Activated naive CD4-positive, alpha-beta T cell treated with anti-CD3 and anti-CD28 coated beads, Interleukin-2, amount 50 U/mL, for 24 hours (primary cell): Measurements from ENCODE around the gene ZMAT3.

Experiments
- H3K27ac Mint-ChIP-seq: one replicate; pipeline ENCODE4 v1.8.0; 2021; ENCODE audit warnings: mild to moderate bottlenecking, mixed read lengths
- H3K27me3 Mint-ChIP-seq: one replicate; pipeline ENCODE4 v1.8.0; 2021; ENCODE audit warnings: mixed read lengths
- H3K36me3 Mint-ChIP-seq: one replicate; pipeline ENCODE4 v1.8.0; 2021; ENCODE audit warnings: mixed read lengths
- H3K4me1 Mint-ChIP-seq: one replicate; pipeline ENCODE4 v1.8.0; 2021; ENCODE audit warnings: mixed read lengths
- H3K4me3 Mint-ChIP-seq: one replicate; pipeline ENCODE4 v1.8.0; 2021; ENCODE audit warnings: mild to moderate bottlenecking, mixed read lengths
- H3K9me3 Mint-ChIP-seq: one replicate; pipeline ENCODE4 v1.8.0; 2021; ENCODE audit warnings: mixed read lengths

The ZMAT3 gene

GRCh38 chr3:179016979-179017670 is 54.5 kb downstream of the ZMAT3 start:
- Mint-ChIP-seq H3K27ac (peak overlapping the region; percentile 77), H3K9me3 (no peaks in the 10 kb centered on the region), H3K36me3 (no peaks in the 10 kb centered on the region), H3K4me1 (peaks cover 53% of the 10 kb centered on the region), H3K27me3 (no peaks in the 10 kb centered on the region), H3K4me3 (peak overlapping the region; percentile 15)

- no peak overlapping the region for H3K27ac Mint-ChIP-seq
- no peak overlapping the region for H3K4me3 Mint-ChIP-seq
- no peaks in the 10 kb centered on the region for H3K36me3 Mint-ChIP-seq
- H3K27me3 Mint-ChIP-seq = no peaks in the 10 kb centered on the region
- peaks cover 40% of the 10 kb centered on the region for H3K4me1 Mint-ChIP-seq
- no peaks in the 10 kb centered on the region for H3K9me3 Mint-ChIP-seq
Observed at GRCh38 chr3:179015551-179016020, 56.0 kb downstream of the ZMAT3 start.

DNA sequence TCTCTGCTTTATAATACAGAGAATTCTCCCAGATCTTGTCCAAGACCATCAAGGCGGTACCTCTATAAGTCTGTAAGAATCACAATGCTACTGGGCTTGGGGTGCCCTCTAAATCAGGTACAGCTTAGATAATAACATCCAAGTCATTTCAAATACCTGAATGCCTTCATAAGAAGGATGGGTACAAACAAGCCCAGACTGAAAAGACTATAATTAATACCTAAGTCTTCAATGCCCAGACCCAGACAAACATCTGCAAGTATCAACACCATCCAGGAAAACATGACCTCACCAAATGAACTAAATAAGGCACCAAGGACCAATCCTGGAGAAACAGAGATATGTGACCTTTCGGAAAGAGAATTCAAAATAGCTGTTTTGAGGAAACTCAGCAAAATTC is 65.9 kb downstream of the ZMAT3 start:
- Mint-ChIP-seq H3K4me3 (no peak overlapping the region), H3K27me3 (no peaks in the 10 kb centered on the region), H3K36me3 (peaks cover 8% of the 10 kb centered on the region), H3K27ac (no peak overlapping the region), H3K9me3 (no peaks in the 10 kb centered on the region), H3K4me1 (no peaks in the 10 kb centered on the region)

DNA sequence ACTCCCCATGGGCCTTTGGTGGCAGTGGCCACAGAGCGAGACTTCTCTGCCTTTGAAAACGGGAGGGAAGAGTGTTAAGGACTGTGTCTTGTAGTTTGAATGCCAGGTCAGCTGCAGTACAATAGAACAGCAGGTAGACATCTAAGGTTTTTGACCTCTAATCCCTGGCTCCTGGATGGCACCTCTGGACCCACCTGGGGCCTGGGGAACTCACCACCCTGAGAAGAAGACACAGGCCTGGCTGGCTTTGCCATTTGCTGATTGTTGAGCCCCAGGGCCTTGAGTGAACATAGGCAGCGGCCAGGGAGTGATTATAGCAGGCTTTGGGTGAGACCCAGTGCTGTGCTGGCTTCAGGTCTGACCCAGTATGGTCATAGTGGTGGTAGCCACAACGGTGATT is 66.4 kb downstream of the ZMAT3 start:
- H3K36me3 Mint-ChIP-seq = peaks cover 9% of the 10 kb centered on the region
- no peak overlapping the region for H3K4me3 Mint-ChIP-seq
- H3K4me1 Mint-ChIP-seq = peaks cover 3% of the 10 kb centered on the region
- no peaks in the 10 kb centered on the region for H3K27me3 Mint-ChIP-seq
- no peaks in the 10 kb centered on the region for H3K9me3 Mint-ChIP-seq
- no peak overlapping the region for H3K27ac Mint-ChIP-seq

GRCh38 chr3:179000659-179001058 is 71.0 kb downstream of the ZMAT3 start:
- peaks cover 8% of the 10 kb centered on the region for H3K4me1 Mint-ChIP-seq
- no peak overlapping the region for H3K27ac Mint-ChIP-seq
- H3K36me3 Mint-ChIP-seq = peaks cover 20% of the 10 kb centered on the region
- H3K4me3 Mint-ChIP-seq = no peak overlapping the region
- no peaks in the 10 kb centered on the region for H3K27me3 Mint-ChIP-seq
- H3K9me3 Mint-ChIP-seq = no peaks in the 10 kb centered on the region

- H3K27ac Mint-ChIP-seq = peak overlapping the region; percentile 31
- no peaks in the 10 kb centered on the region for H3K9me3 Mint-ChIP-seq
- no peak overlapping the region for H3K4me3 Mint-ChIP-seq
- H3K27me3 Mint-ChIP-seq = no peaks in the 10 kb centered on the region
- H3K4me1 Mint-ChIP-seq = peaks cover 8% of the 10 kb centered on the region
- peaks cover 22% of the 10 kb centered on the region for H3K36me3 Mint-ChIP-seq
Observed at GRCh38 chr3:179000144-179000543, 71.5 kb downstream of the ZMAT3 start.

DNA sequence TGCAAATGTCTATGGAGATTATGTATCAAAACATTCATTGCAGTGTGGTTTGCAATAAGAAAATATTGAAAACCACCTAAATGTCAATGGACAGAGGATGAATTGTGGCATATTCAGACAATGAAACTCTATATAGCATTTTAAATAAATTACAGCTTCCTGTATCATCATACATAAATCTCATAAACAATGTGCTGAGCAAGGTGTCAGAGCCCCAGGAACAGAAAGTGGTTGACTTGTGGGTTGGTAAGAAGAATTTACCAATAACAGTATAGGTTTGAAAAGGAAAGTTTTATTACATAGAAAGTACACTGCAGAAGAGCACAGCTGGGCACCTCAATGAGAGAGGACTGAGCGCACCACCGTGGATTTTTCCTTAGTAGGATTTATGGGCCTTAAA is 75.2 kb downstream of the ZMAT3 start:
- H3K27ac Mint-ChIP-seq = no peak overlapping the region
- H3K27me3 Mint-ChIP-seq = no peaks in the 10 kb centered on the region
- H3K4me3 Mint-ChIP-seq = no peak overlapping the region
- H3K9me3 Mint-ChIP-seq = no peaks in the 10 kb centered on the region
- H3K4me1 Mint-ChIP-seq = peaks cover 8% of the 10 kb centered on the region
- peaks cover 34% of the 10 kb centered on the region for H3K36me3 Mint-ChIP-seq

- Mint-ChIP-seq H3K27ac (no peak overlapping the region), H3K4me1 (no peaks in the 10 kb centered on the region), H3K4me3 (no peak overlapping the region), H3K9me3 (peaks cover 15% of the 10 kb centered on the region), H3K36me3 (peaks cover 57% of the 10 kb centered on the region), H3K27me3 (no peaks in the 10 kb centered on the region)
Observed at GRCh38 chr3:178990293-178990692, 81.3 kb downstream of the ZMAT3 start.

- Mint-ChIP-seq H3K4me3 (no peak overlapping the region), H3K9me3 (peaks cover 15% of the 10 kb centered on the region), H3K4me1 (no peaks in the 10 kb centered on the region), H3K27me3 (no peaks in the 10 kb centered on the region), H3K27ac (no peak overlapping the region), H3K36me3 (peaks cover 58% of the 10 kb centered on the region)
Observed at GRCh38 chr3:178989821-178990220, 81.8 kb downstream of the ZMAT3 start.

DNA sequence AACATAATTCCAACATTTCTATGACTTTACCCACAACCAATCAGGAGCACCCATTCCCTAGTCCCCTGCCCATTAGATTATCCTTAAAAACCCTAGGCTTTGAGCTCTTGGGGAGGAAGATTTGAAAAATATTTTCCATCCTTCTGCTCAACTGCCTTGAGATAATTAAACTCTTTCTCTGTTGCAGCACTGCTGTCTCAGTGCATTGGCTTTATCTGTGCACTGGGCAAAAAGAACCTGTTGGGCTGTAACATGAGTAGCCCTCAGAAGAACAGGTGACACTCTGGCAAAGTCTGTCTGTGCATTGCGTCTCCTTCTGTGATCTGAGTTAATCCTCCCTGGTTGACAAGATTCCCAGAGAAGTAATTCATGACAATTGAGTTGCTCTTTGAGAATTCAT is 83.9 kb downstream of the ZMAT3 start:
- H3K9me3 Mint-ChIP-seq = peaks cover 15% of the 10 kb centered on the region
- no peak overlapping the region for H3K4me3 Mint-ChIP-seq
- H3K36me3 Mint-ChIP-seq = peaks cover 52% of the 10 kb centered on the region
- no peak overlapping the region for H3K27ac Mint-ChIP-seq
- H3K4me1 Mint-ChIP-seq = no peaks in the 10 kb centered on the region
- no peaks in the 10 kb centered on the region for H3K27me3 Mint-ChIP-seq

DNA sequence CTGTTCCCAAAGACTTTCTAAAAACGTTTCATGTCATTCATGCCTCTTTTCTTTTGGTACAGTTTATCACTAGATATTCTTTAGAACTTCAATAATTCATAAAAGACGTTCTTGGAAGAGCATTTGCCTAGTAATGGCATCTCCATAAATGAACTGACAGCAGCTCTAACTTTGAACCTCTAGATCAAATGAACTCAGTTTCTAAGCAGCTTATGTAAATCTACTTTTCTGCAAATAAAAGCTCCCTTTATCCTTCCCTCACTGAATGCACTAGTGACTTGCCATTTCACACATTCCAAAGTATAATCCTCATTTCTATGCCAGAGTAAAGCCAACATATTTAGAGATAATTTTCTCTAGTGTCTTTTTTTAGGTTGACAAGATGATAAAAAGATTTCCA is 85.2 kb downstream of the ZMAT3 start:
- H3K27me3 Mint-ChIP-seq = no peaks in the 10 kb centered on the region
- H3K4me1 Mint-ChIP-seq = no peaks in the 10 kb centered on the region
- peaks cover 46% of the 10 kb centered on the region for H3K36me3 Mint-ChIP-seq
- peaks cover 15% of the 10 kb centered on the region for H3K9me3 Mint-ChIP-seq
- no peak overlapping the region for H3K4me3 Mint-ChIP-seq
- H3K27ac Mint-ChIP-seq = no peak overlapping the region

DNA sequence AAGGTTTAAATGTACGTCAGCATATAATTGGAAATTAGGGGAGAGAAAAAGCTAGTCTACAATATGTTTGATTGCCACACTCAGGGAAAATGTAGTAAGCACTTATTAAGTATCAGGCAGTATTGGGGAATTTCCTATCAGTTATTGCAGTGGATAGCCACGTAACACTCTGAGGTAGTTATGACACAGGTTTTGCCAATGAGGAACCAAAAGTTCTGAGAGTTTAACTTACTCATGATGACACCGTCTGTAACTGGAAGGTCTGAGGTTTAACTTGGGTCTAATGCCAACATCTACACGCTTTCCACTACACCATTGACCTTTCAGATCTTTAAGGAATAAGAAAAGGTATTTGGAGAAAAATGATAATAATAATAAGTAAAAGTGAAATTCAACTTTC is 89.5 kb downstream of the ZMAT3 start:
- no peak overlapping the region for H3K4me3 Mint-ChIP-seq
- no peak overlapping the region for H3K27ac Mint-ChIP-seq

DNA sequence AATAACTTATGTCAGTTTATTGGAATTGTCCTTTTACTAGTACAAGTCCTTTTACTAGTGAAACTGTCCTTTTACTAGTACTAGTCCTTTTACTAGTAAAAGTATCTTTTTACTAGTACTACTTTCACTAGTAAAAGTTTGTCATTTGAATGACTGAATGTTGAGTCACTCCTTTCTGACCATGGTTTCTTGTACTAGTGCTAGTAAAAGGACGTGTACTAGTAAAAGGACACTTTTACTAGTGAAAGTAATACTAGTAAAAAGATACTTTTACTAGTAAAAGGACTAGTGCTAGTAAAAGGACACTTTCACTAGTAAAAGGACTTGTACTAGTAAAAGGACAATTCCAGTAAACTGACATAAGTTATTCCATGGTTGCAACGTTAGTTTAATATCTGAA is 96.3 kb downstream of the ZMAT3 start:
- H3K9me3 Mint-ChIP-seq = peaks cover 3% of the 10 kb centered on the region
- no peak overlapping the region for H3K27ac Mint-ChIP-seq
- peaks cover 15% of the 10 kb centered on the region for H3K36me3 Mint-ChIP-seq
- no peak overlapping the region for H3K4me3 Mint-ChIP-seq
- H3K27me3 Mint-ChIP-seq = no peaks in the 10 kb centered on the region
- H3K4me1 Mint-ChIP-seq = no peaks in the 10 kb centered on the region

More for the DNA sequence above, 89.5 kb downstream of the ZMAT3 start:
- Mint-ChIP-seq H3K9me3 (peaks cover 12% of the 10 kb centered on the region), H3K36me3 (peaks cover 21% of the 10 kb centered on the region), H3K4me1 (no peaks in the 10 kb centered on the region), H3K27me3 (no peaks in the 10 kb centered on the region)

- H3K4me3 Mint-ChIP-seq = no peak overlapping the region
- no peak overlapping the region for H3K27ac Mint-ChIP-seq
- no peaks in the 10 kb centered on the region for H3K9me3 Mint-ChIP-seq
- H3K36me3 Mint-ChIP-seq = peaks cover 15% of the 10 kb centered on the region
- H3K27me3 Mint-ChIP-seq = no peaks in the 10 kb centered on the region
- H3K4me1 Mint-ChIP-seq = peaks cover 14% of the 10 kb centered on the region
Observed at GRCh38 chr3:178971614-178972013, 100.0 kb downstream of the ZMAT3 start.

DNA sequence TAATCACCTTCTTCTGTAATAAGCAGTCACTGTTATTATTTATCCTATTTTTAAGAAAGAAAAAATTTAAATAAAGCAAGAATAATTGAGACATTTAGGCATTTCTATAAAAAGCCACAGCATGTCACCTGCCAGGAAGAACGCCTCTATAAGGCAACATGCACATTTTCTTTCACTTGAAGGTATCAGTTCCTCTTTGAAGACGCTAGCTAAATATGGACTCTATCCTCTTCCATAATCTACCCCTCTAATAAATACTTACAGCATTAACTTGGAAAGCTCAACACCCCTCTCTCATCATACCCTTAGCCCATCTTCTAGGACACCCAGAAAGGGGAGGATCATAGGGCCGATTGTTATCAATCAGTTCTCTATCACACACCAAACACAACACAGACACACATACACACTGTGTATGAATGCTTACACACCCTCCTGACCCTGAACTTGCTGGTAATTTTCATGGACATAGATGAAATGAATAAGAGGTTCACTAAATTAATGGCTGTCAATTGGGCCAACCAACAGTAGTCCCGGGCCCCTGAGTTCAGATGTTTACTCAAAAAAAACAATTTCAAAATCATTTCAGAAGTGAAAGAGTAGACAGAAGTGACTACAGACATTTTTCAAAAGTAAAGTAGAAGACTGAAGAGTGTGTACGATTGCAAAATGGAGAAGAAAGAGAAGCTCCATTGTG is 102.5 kb downstream of the ZMAT3 start:
- no peaks in the 10 kb centered on the region for H3K9me3 Mint-ChIP-seq
- no peaks in the 10 kb centered on the region for H3K27me3 Mint-ChIP-seq
- H3K4me3 Mint-ChIP-seq = no peak overlapping the region
- H3K4me1 Mint-ChIP-seq = peaks cover 20% of the 10 kb centered on the region
- no peak overlapping the region for H3K27ac Mint-ChIP-seq
- peaks cover 9% of the 10 kb centered on the region for H3K36me3 Mint-ChIP-seq
